T-helper 2 cell treated with Interferon-gamma antibody and Interleukin-4, amounts not matched to agents 5 μg/mL and 100 μg/mL, for 36 hours (primary cell): Measurements from ENCODE around the gene RNASE9.
"Not testable (repeated sequence)": the region's sequence is repeated elsewhere in the genome, so short reads cannot be mapped to it uniquely, and the experiment has no call there.

Experiments used
- DNase-seq: peaks from one replicate; pipeline ENCODE4 v3.0.0; 2021; ENCODE audit warnings: low spot score
- H3K27ac Mint-ChIP-seq: one replicate; pipeline ENCODE4 v1.8.0; 2021; ENCODE audit warnings: mild to moderate bottlenecking, mixed read lengths
- H3K27me3 Mint-ChIP-seq: one replicate; pipeline ENCODE4 v1.8.0; 2021; ENCODE audit warnings: low read depth, mixed read lengths
- H3K36me3 Mint-ChIP-seq: one replicate; pipeline ENCODE4 v1.8.0; 2021; ENCODE audit warnings: low read depth, mixed read lengths
- H3K4me1 Mint-ChIP-seq: one replicate; pipeline ENCODE4 v1.8.0; 2021; ENCODE audit warnings: low read depth, mixed read lengths
- H3K4me3 Mint-ChIP-seq: one replicate; pipeline ENCODE4 v1.8.0; 2022; ENCODE audit warnings: mild to moderate bottlenecking, moderate library complexity, mixed read lengths
- H3K9me3 Mint-ChIP-seq: one replicate; pipeline ENCODE4 v1.8.0; 2021; ENCODE audit warnings: mixed read lengths

The RNASE9 gene

DNA sequence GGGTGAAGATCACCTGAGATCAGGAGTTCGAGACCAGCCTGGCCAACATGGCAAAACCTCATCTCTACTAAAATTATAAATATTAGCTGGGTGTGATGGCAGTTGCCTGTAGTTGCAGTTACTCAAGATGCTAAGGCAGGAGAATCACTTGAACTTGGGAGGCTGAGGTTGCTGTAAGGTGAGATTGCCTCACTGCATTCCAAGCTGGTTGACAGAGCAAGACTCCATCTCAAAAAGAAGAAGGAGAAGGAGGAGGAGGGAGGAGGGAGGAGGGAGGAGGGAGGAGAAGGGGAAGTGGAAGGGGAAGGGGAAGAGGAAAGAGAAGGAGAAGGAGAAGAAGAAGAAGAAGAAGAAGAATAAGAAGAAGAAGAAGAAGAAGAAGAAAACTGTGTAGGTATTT, 38.5 kb downstream of the RNASE9 start:
- H3K4me3 Mint-ChIP-seq, result no peak overlapping the region
- H3K27me3 Mint-ChIP-seq, result peaks cover 21% of the 10 kb centered on the region
- no peak for DNase-seq
- no peaks in the 10 kb centered on the region for H3K4me1 Mint-ChIP-seq
- H3K36me3 Mint-ChIP-seq, result no peaks in the 10 kb centered on the region
- no peaks in the 10 kb centered on the region for H3K9me3 Mint-ChIP-seq
- H3K27ac Mint-ChIP-seq, result no peak overlapping the region

DNA sequence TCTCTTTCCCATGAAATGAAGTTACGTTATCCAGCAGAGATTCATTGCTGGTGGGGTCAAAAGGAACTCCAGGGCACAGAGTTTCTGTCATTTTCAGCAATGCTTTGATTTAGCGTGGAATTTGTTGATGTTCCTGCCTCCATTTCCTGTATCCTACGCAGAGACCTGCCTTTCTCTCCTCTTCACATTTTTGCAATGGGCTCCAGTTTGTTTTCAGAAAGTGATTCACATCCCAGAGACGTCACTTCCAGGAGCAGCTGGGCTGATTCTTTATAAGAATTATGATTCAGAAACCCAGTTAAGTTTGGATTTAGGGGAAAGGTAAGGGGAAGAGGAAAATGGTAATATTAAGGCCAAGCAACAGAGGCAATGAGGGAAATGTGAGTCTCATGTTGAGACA, 43.9 kb downstream of the RNASE9 start:
- H3K4me3 Mint-ChIP-seq, result no peak overlapping the region
- H3K36me3 Mint-ChIP-seq, result no peaks in the 10 kb centered on the region
- H3K4me1 Mint-ChIP-seq, result no peaks in the 10 kb centered on the region
- H3K27me3 Mint-ChIP-seq, result peaks cover 15% of the 10 kb centered on the region
- no peak overlapping the region for H3K27ac Mint-ChIP-seq
- no peak for DNase-seq
- H3K9me3 Mint-ChIP-seq, result no peaks in the 10 kb centered on the region

DNA sequence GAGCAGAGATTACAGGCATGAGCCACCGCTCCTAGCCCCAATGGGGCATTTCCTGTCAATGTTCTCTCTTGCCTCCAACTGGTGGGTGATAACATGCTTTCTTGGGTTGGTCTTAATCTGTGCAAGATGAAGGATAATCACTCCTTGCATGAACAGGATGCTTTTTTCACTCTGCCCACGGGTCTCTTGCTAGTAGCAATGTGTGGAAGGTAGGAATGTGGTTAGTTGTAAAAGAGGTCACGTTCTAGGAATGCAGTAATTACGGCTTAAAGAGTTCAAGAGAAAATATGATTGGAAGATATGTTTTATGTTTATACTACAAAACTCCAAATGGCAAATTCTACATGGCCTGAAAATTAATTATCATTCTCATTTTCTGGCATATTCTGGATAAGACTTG, 45.0 kb downstream of the RNASE9 start:
- no peaks in the 10 kb centered on the region for H3K36me3 Mint-ChIP-seq
- no peak overlapping the region for H3K27ac Mint-ChIP-seq
- DNase-seq, result no peak
- H3K4me1 Mint-ChIP-seq, result no peaks in the 10 kb centered on the region
- H3K27me3 Mint-ChIP-seq, result peaks cover 17% of the 10 kb centered on the region
- H3K4me3 Mint-ChIP-seq, result no peak overlapping the region
- H3K9me3 Mint-ChIP-seq, result no peaks in the 10 kb centered on the region

DNA sequence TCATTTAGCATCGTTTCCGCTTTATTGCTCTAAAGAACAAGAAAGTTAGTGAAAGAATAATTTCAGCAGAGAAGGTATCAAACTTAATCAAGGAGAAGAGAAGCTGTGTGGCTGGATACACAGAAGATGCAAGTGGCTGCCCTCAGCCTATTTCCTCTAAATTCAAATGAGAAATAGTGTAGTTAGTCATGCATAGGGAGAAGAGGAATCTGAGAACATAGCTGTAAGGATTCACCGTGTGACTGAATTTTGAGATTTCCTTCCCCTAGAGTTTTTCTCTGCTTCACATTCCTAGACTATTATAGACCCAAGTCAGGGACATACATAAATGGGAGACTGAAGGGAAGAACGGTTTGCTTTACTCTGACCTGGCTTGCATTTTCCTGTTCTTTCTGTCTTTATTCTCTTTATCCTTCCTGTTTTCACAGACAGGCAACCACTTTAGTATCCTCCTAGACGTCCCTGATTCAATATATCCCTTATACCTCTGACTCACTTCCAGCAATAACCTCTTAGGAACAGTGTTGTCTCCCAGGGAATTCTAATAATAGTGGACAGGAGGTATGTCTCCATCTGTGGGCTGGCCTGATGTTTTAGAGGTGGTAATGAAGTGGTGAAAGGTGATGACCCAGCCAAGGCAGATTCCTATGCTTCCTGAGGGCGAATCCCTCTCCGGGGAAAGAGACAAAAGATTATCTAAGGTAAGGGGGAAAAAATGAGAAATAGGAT, 48.5 kb downstream of the RNASE9 start:
- H3K27ac Mint-ChIP-seq, result no peak overlapping the region
- H3K4me1 Mint-ChIP-seq, result no peaks in the 10 kb centered on the region
- H3K36me3 Mint-ChIP-seq, result no peaks in the 10 kb centered on the region
- no peak overlapping the region for H3K4me3 Mint-ChIP-seq
- H3K9me3 Mint-ChIP-seq, result no peaks in the 10 kb centered on the region
- DNase-seq, result no peak
- H3K27me3 Mint-ChIP-seq, result peaks cover 17% of the 10 kb centered on the region

GRCh38 chr14:20508367-20508766, 52.5 kb downstream of the RNASE9 start:
- Mint-ChIP-seq H3K9me3 (no peaks in the 10 kb centered on the region), H3K4me1 (no peaks in the 10 kb centered on the region), H3K27me3 (peaks cover 22% of the 10 kb centered on the region), H3K27ac (no peak overlapping the region), H3K4me3 (no peak overlapping the region), H3K36me3 (no peaks in the 10 kb centered on the region)
- DNase-seq, result no peak

DNA sequence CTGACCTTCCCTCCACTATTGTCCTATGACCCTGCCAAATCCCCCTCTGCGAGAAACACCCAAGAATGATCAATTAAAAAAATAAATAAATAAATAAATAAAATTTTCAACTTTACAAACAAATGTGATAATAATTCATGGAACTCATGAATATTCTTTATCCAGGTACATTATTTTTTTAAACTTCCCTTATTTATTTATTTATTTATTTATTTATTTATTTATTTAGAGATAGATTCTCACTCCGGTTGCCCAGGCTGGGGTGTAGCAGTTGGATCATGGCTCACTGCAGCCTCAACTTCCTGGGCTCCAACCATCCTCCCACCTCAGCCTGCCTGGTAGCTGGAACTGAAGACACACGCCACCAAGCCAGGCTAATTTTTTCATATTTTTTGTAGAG, 53.3 kb downstream of the RNASE9 start:
- H3K27ac Mint-ChIP-seq, H3K4me1 Mint-ChIP-seq, DNase-seq, H3K4me3 Mint-ChIP-seq, H3K9me3 Mint-ChIP-seq, H3K36me3 Mint-ChIP-seq: not testable (repeated sequence)
- H3K27me3 Mint-ChIP-seq, result peaks cover 15% of the 10 kb centered on the region

GRCh38 chr14:20506752-20507151, 54.1 kb downstream of the RNASE9 start:
- not testable (repeated sequence) for H3K27ac Mint-ChIP-seq, H3K36me3 Mint-ChIP-seq, H3K9me3 Mint-ChIP-seq, DNase-seq, H3K4me3 Mint-ChIP-seq, H3K4me1 Mint-ChIP-seq
- peaks cover 17% of the 10 kb centered on the region for H3K27me3 Mint-ChIP-seq

- not testable (repeated sequence) for H3K27ac Mint-ChIP-seq, H3K9me3 Mint-ChIP-seq, H3K4me3 Mint-ChIP-seq, H3K4me1 Mint-ChIP-seq, H3K36me3 Mint-ChIP-seq, DNase-seq
- peaks cover 15% of the 10 kb centered on the region for H3K27me3 Mint-ChIP-seq
Measured at GRCh38 chr14:20506276-20506675, 54.6 kb downstream of the RNASE9 start.
